ENCODE measurements around the gene FKBP1A.

Gene FKBP1A

DNA sequence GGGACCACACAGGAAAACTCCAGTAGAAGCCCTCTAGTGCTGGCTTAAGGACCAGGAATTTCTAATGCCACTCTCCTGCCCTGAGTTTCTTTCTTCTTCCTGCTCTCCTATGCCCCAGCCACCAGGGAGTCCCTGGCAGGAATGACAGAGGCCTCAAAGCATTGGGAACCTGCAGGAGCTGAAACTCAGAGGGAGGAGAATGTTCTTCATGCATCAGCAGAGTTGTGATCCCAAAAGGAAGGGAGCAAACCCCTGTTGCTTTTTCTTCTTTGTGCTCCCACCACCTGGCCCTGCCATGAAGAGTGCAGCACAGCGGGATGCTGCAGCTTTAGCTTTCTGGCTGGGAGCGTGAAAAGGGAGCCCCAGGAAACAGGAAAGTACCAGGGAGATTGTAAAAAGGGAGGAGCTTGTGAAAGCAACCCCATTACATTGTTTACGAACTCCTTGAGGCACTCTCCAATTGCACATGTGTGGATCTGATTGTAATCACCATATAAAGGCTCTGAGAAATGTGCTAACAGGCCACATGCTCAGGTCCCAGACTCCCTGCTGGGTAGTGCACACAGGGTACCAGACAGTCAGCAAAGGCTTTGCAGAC lies 34.7 kb upstream of the FKBP1A start (continued):
- TF ChIP-seq ZNF677 (tag by site-specific recombination; IDR thresholded peaks at IDR 0.05) (no peak), ZNF792 (tag by site-specific recombination; IDR thresholded peaks at IDR 0.05) (no peak), ZNF18 (tag by site-specific recombination; IDR thresholded peaks at IDR 0.05) (no peak), ZNF791 (tag by site-specific recombination; IDR thresholded peaks at IDR 0.05) (no peak), ZNF629 (tag by site-specific recombination; IDR thresholded peaks at IDR 0.05) (no peak), WT1 (tag by site-specific recombination; IDR thresholded peaks at IDR 0.05) (0 out of 2 replicates have a peak, but pooled peaks have one; percentile 35), ZNF560 (tag by site-specific recombination; IDR thresholded peaks at IDR 0.05; ENCODE audit: borderline replicate concordance) (no peak), ZNF777 (tag by site-specific recombination; IDR thresholded peaks at IDR 0.05; ENCODE audit: borderline replicate concordance) (no peak), RBAK (tag by site-specific recombination; IDR thresholded peaks at IDR 0.05) (no peak), ZNF514 (tag by site-specific recombination; IDR thresholded peaks at IDR 0.05) (no peak), KLF8 (tag by site-specific recombination; IDR thresholded peaks at IDR 0.05) (no peak), ZFP41 (tag by site-specific recombination; IDR thresholded peaks at IDR 0.05; ENCODE audit: borderline replicate concordance) (no peak), SP3 (tag by site-specific recombination; IDR thresholded peaks at IDR 0.05) (no peak), ZNF133 (tag by site-specific recombination; IDR thresholded peaks at IDR 0.05) (no peak), ZNF692 (tag by site-specific recombination; IDR thresholded peaks at IDR 0.05) (no peak), ZNF48 (tag by site-specific recombination; IDR thresholded peaks at IDR 0.05) (no peak), ZNF23 (tag by site-specific recombination; IDR thresholded peaks at IDR 0.05; ENCODE audit: borderline replicate concordance) (no peak), ZNF521 (tag by site-specific recombination; IDR thresholded peaks at IDR 0.05) (no peak), ZNF211 (tag by site-specific recombination; IDR thresholded peaks at IDR 0.05; ENCODE audit: low read depth) (no peak), ZNF175 (tag by site-specific recombination; IDR thresholded peaks at IDR 0.05) (no peak), OSR2 (tag by site-specific recombination; IDR thresholded peaks at IDR 0.05) (no peak), MZF1 (tag by site-specific recombination; IDR thresholded peaks at IDR 0.05; ENCODE audit: borderline replicate concordance) (no peak), ZNF140 (tag by site-specific recombination; IDR thresholded peaks at IDR 0.05) (no peak), ZBTB20 (tag by site-specific recombination; IDR thresholded peaks at IDR 0.05) (0 out of 2 replicates have a peak, but pooled peaks have one; percentile 11), ZNF184 (tag by site-specific recombination; IDR thresholded peaks at IDR 0.05) (no peak), ZNF747 (tag by site-specific recombination; IDR thresholded peaks at IDR 0.05) (no peak), ZNF510 (tag by site-specific recombination; IDR thresholded peaks at IDR 0.05; ENCODE audit: insufficient replicate concordance) (no peak)
- TF ChIP-seq, protein P1, sequence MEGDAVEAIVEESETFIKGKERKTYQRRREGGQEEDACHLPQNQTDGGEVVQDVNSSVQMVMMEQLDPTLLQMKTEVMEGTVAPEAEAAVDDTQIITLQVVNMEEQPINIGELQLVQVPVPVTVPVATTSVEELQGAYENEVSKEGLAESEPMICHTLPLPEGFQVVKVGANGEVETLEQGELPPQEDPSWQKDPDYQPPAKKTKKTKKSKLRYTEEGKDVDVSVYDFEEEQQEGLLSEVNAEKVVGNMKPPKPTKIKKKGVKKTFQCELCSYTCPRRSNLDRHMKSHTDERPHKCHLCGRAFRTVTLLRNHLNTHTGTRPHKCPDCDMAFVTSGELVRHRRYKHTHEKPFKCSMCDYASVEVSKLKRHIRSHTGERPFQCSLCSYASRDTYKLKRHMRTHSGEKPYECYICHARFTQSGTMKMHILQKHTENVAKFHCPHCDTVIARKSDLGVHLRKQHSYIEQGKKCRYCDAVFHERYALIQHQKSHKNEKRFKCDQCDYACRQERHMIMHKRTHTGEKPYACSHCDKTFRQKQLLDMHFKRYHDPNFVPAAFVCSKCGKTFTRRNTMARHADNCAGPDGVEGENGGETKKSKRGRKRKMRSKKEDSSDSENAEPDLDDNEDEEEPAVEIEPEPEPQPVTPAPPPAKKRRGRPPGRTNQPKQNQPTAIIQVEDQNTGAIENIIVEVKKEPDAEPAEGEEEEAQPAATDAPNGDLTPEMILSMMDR (tag by site-specific recombination; IDR thresholded peaks at IDR 0.05) = peak; percentile 28; the same call in 1 of the 2 replicates
